ENCODE results near the gene TMEM255B.

TMEM255B gene

DNA sequence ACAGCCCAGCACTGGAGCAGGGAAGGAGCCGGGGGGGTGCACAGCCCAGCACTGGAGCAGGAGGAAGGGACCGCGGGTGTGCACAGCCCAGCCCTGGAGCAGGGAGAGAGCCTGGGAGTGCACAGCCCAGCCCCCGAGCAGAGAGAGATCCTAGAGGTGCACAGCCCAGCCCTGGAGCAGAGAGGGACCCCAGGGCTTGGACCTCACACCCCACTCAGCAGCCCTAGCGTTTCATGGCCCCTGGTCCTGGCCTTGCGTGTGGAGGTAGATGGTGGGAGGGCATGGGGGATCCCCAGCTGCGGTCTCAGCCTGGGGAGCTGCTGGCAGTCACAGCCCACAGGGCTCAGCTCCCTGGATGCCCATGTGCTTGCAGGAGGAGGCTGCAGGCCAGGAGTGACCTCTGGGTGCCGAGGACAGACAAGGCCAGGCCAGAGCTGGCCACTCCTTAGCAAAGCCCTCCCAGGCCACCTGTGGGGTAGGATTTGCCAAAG, 79.7 kb downstream of the TMEM255B start:
- Histone ChIP-seq H3K4me3 (no peak overlapping the region), H3K9me3 (no peaks in the 10 kb centered on the region), H3K4me1 (no peaks in the 10 kb centered on the region), H3K36me3 (replicated peaks) (no peaks in the 10 kb centered on the region), H3K27me3 (ENCODE audit: low read depth) (no peaks in the 10 kb centered on the region)
- in situ Hi-C loops (cut with MboI; ENCODE audit: low sequenced_read_pairs): no loop called here
- DNase-seq (ENCODE audit: low spot score in 2 of 2): no peak

DNA sequence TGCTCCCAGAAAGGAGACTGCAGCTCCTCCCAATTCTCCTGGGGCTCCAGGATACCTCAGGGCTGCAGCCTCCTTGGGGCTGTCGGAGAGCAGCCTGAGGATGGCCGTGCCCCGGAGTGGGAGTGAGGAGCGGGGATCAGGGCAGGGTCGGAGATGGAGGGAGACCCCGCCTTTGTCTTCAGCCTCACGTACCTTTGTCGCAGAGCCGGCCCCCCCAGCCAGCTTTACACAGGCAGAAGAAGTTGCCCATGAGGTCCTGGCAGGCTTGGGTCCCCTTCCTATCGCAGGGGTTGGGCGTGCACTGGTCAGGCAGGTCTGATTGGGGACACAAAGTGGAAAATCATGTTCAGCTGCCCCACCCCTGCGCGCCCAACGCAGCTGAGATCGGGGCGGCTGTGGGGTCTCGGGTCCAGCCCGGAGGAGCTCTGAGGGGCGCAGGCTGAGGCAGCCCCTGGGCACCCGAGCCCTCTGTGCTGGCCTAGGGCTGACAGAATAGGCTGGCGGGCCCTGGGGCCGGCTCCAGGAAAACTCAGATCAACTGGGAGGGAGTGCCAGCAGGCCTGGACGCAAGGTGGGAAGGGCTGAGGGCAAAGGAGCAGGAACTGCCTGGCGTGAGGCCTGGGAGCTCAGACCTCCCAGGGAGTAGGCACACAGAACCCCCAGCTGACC, 80.6 kb downstream of the TMEM255B start:
- H3K27me3 ChIP-seq (ENCODE audit: low read depth): no peaks in the 10 kb centered on the region
- no peaks in the 10 kb centered on the region for H3K9me3 ChIP-seq
- DNase-seq (ENCODE audit: low spot score in 2 of 2): no peak
- in situ Hi-C loops (cut with MboI; ENCODE audit: low sequenced_read_pairs): no loop called here
- H3K4me3 ChIP-seq: no peak overlapping the region
- H3K36me3 ChIP-seq (replicated peaks): no peaks in the 10 kb centered on the region
- no peaks in the 10 kb centered on the region for H3K4me1 ChIP-seq

GRCh38 chr13:113840541-113841352, 81.7 kb downstream of the TMEM255B start:
- no peaks in the 10 kb centered on the region for H3K9me3 ChIP-seq
- no peaks in the 10 kb centered on the region for H3K36me3 ChIP-seq (replicated peaks)
- H3K27me3 ChIP-seq (ENCODE audit: low read depth): no peaks in the 10 kb centered on the region
- in situ Hi-C loops (cut with MboI; ENCODE audit: low sequenced_read_pairs): no loop called here
- H3K4me3 ChIP-seq: no peak overlapping the region
- no peak for DNase-seq (ENCODE audit: low spot score in 2 of 2)
- H3K4me1 ChIP-seq: no peaks in the 10 kb centered on the region

- H3K4me1 ChIP-seq: no peaks in the 10 kb centered on the region
- in situ Hi-C loops (cut with MboI; ENCODE audit: low sequenced_read_pairs): no loop called here
- DNase-seq (ENCODE audit: low spot score in 2 of 2): no peak
- no peaks in the 10 kb centered on the region for H3K9me3 ChIP-seq
- no peaks in the 10 kb centered on the region for H3K36me3 ChIP-seq (replicated peaks)
- no peaks in the 10 kb centered on the region for H3K27me3 ChIP-seq (ENCODE audit: low read depth)
- no peak overlapping the region for H3K4me3 ChIP-seq
These were observed 82.3 kb downstream of the TMEM255B start for GRCh38 chr13:113841353-113841650.

GRCh38 chr13:113842336-113843062, 83.5 kb downstream of the TMEM255B start:
- in situ Hi-C loops (cut with MboI; ENCODE audit: low sequenced_read_pairs): no loop called here
- no peaks in the 10 kb centered on the region for H3K9me3 ChIP-seq
- H3K4me3 ChIP-seq: no peak overlapping the region
- no peaks in the 10 kb centered on the region for H3K4me1 ChIP-seq
- DNase-seq (ENCODE audit: low spot score in 2 of 2): no peak
- H3K36me3 ChIP-seq (replicated peaks): no peaks in the 10 kb centered on the region
- no peaks in the 10 kb centered on the region for H3K27me3 ChIP-seq (ENCODE audit: low read depth)

DNA sequence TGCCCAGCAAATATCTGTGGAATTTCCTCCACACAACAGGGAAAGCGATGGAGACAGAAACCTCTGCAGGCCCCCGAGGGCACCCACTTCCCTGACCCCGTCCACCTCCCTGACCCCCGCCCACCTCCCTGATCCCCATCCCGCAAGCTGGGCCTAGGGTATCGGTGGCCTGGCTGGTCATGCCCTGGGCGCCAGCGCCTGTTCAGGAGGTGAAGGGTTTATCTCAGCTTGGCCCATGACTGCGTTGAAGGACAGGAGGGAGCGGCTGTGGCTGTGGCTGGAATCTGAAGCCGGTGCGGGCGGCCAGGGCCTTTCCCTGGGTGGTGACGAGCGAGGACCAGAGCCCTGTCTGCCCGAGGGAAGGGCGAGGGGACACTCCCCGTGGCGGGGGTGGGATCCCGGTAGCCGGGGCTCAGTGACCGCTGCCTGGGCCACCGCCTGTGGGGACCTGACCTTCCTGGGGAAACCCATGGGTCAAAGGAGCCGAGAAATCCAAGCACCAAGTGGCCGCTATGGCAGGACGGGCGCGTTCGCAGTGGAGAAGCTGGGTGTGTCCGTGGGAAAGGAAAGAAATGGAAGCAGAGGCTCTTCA, 84.1 kb downstream of the TMEM255B start:
- no peaks in the 10 kb centered on the region for H3K9me3 ChIP-seq
- in situ Hi-C loops (cut with MboI; ENCODE audit: low sequenced_read_pairs): no loop called here
- DNase-seq (ENCODE audit: low spot score in 2 of 2): no peak
- no peaks in the 10 kb centered on the region for H3K27me3 ChIP-seq (ENCODE audit: low read depth)
- no peak overlapping the region for H3K4me3 ChIP-seq
- no peaks in the 10 kb centered on the region for H3K36me3 ChIP-seq (replicated peaks)
- no peaks in the 10 kb centered on the region for H3K4me1 ChIP-seq

DNA sequence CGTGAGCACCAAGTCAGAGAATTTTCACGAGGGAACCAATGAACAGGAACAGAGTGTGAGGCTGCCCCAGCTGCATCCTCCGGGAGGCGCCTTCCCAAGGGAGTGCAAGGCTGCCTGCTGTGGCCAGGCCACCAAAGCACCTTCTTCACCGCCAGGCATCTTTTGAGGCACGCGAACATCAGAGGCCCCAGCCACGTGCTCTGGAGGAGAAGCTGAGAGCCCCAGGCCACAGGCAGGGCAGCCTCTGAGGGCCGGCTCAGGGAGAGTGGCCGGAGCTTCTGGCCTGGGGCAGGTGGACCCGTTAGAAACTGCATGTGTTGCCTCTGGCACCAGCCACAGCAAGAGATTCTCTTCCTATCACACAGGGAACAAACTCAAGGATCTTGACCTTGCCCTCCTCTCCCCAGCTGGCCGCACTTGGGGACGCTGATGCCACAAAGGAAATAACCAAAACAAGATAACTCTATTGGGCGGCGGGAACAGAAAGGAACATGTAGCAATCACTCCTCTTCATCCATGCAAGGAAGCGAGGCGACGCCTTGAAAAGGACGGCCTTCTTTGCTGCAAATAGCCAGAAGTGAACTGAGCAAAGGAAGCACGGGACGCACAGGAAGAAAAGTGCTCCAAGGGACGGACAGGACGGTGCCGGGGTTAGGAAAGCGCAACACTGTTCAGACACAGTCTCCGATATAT, 85.0 kb downstream of the TMEM255B start:
- Histone ChIP-seq H3K36me3 (replicated peaks) (no peaks in the 10 kb centered on the region), H3K4me1 (no peaks in the 10 kb centered on the region), H3K4me3 (no peak overlapping the region), H3K9me3 (no peaks in the 10 kb centered on the region), H3K27me3 (ENCODE audit: low read depth) (no peaks in the 10 kb centered on the region)
- DNase-seq (ENCODE audit: low spot score in 2 of 2): peak in 1 of 2 experiments; percentile 6
- in situ Hi-C loops (cut with MboI; ENCODE audit: low sequenced_read_pairs): no loop called here

DNA sequence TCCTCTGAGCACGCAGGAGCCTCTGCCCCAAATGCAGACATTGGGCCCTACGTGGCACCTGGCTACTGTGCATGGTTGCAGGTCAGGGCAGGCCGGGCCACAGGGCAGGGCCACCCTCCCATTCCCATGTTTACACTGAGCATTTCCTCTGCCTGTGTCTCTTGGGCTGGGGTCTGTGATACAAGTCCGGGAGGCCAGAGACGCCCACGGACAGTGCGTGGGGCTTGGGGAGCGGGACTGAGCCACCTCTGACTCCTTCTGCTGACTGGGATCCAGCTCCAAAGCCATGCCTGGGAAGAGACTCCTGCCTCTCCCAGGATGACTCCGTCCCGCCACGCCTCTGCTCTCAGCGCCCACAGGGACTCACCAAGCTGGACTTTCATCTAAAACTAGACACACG, 86.0 kb downstream of the TMEM255B start:
- Histone ChIP-seq H3K4me1 (no peaks in the 10 kb centered on the region), H3K36me3 (replicated peaks) (no peaks in the 10 kb centered on the region), H3K27me3 (ENCODE audit: low read depth) (no peaks in the 10 kb centered on the region), H3K9me3 (no peaks in the 10 kb centered on the region), H3K4me3 (no peak overlapping the region)
- in situ Hi-C loops (cut with MboI; ENCODE audit: low sequenced_read_pairs): no loop called here
- DNase-seq (ENCODE audit: low spot score in 2 of 2): no peak

DNA sequence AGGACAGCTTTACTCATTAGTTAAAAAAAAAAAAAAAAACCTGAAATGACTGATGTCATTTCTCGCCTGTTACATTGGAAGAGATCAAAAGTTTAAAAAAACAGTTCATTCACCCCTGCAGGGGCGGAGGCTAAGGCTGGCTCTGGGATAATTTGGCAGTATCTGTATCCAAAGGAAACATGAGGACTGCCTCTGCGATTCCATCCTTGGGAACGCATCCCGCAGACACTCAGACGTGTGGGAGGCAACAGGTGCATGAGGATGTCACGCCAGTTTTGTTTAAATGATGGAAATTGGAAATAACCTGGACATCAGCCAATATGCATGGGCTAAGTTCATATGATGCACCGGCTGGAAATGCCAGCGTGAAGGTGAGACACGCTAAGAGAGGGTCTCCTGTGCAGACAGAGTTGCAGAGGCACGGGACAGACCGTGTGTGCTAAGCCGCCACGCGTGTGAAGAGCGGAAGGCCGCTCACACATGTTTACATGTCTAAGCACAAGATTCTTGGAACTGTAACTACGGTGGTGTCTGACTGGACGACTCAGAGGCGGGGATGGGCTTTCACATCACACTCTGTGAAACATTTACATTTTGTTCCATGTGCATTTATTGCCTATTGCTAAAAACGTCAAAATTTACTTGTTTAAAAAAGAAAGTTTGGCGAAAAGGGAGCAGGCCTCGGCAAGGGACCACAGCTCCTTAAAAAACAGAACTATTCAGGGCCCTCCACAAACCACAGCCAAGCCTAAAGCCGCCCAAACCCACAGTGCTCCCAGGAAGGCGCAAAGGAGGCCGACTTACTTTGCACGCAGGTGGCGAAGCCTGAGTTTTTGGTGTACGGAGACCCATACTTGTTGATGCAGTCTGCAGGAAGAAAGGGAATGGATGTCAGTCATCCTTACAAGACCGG, 87.0 kb downstream of the TMEM255B start:
- in situ Hi-C loops (cut with MboI; ENCODE audit: low sequenced_read_pairs): no loop called here
- H3K4me3 ChIP-seq: no peak overlapping the region
- no peaks in the 10 kb centered on the region for H3K27me3 ChIP-seq (ENCODE audit: low read depth)
- no peaks in the 10 kb centered on the region for H3K9me3 ChIP-seq
- no peaks in the 10 kb centered on the region for H3K4me1 ChIP-seq
- DNase-seq (ENCODE audit: low spot score in 2 of 2): no peak
- no peaks in the 10 kb centered on the region for H3K36me3 ChIP-seq (replicated peaks)

GRCh38 chr13:113846636-113847318, 87.8 kb downstream of the TMEM255B start:
- H3K9me3 ChIP-seq: no peaks in the 10 kb centered on the region
- in situ Hi-C loops (cut with MboI; ENCODE audit: low sequenced_read_pairs): no loop called here
- H3K36me3 ChIP-seq (replicated peaks): no peaks in the 10 kb centered on the region
- no peak for DNase-seq (ENCODE audit: low spot score in 2 of 2)
- H3K4me1 ChIP-seq: no peaks in the 10 kb centered on the region
- H3K4me3 ChIP-seq: no peak overlapping the region
- H3K27me3 ChIP-seq (ENCODE audit: low read depth): no peaks in the 10 kb centered on the region

- H3K36me3 ChIP-seq (replicated peaks): no peaks in the 10 kb centered on the region
- DNase-seq (ENCODE audit: low spot score in 2 of 2): no peak
- H3K4me3 ChIP-seq: no peak overlapping the region
- no peaks in the 10 kb centered on the region for H3K9me3 ChIP-seq
- in situ Hi-C loops (cut with MboI; ENCODE audit: low sequenced_read_pairs): no loop called here
- H3K27me3 ChIP-seq (ENCODE audit: low read depth): no peaks in the 10 kb centered on the region
- H3K4me1 ChIP-seq: no peaks in the 10 kb centered on the region
These were observed 89.0 kb downstream of the TMEM255B start for GRCh38 chr13:113848020-113848419.

All from HAP-1 (cell line).